Liver (tissue), 9 donors: ENCODE results near the gene NFXL1. TPM values are rescaled to one million over a fixed set of nuclear protein-coding genes. Genes with fewer than 3 reads are reported as not detected.

Experiments used
- DNase-seq: peaks from one replicate; pipeline ENCODE4 v3.0.0-alpha.2; 2017; ENCODE audit warnings: low spot score
- H3K27ac ChIP-seq, 2 donors: one replicate each; pipeline ENCODE4 v1.7.0; 2013; ENCODE audit warnings: inconsistent platforms in 2 of 2, low read length in 2 of 2, control low read depth in 1 of 2, low read depth in 1 of 2, mild to moderate bottlenecking in 1 of 2
- H3K27me3 ChIP-seq, 4 donors: one replicate each; pipeline versions ENCODE4 v1.6.1 to v1.7.0; 2013; ENCODE audit warnings: low read length in 3 of 4, inconsistent platforms in 1 of 4, mild to moderate bottlenecking in 1 of 4, moderate library complexity in 1 of 4; ENCODE audit not compliant: control insufficient read depth in 4 of 4, insufficient read depth in 4 of 4
- H3K36me3 ChIP-seq, 4 donors: one replicate each; pipeline versions ENCODE4 v1.6.1 to v1.7.0; 2013; ENCODE audit warnings: low read length in 3 of 4, mild to moderate bottlenecking in 3 of 4, low read depth in 1 of 4, moderate library complexity in 1 of 4; ENCODE audit not compliant: control insufficient read depth in 4 of 4, insufficient read depth in 3 of 4
- H3K4me1 ChIP-seq, 4 donors: one replicate each; pipeline versions ENCODE4 v1.6.1 to v1.7.0; 2013; ENCODE audit warnings: low read length in 3 of 4, mild to moderate bottlenecking in 3 of 4, moderate library complexity in 1 of 4; ENCODE audit not compliant: control insufficient read depth in 4 of 4, insufficient read depth in 4 of 4
- H3K4me3 ChIP-seq, 3 donors: one replicate each; pipeline versions ENCODE4 v1.6.1 to v1.7.0; 2013; ENCODE audit warnings: low read length in 3 of 3, control low read depth in 1 of 3, low read depth in 1 of 3, mild to moderate bottlenecking in 1 of 3
- H3K9ac ChIP-seq, 2 donors: one replicate each; pipeline ENCODE4 v1.7.0; 2013; ENCODE audit warnings: low read length in 2 of 2, mild to moderate bottlenecking in 2 of 2, moderate library complexity in 2 of 2, control low read depth in 1 of 2, low read depth in 1 of 2
- H3K9me3 ChIP-seq, 4 donors: one replicate each; pipeline versions ENCODE4 v1.6.1 to v1.7.0; 2013; ENCODE audit warnings: low read length in 3 of 4; ENCODE audit not compliant: control insufficient read depth in 4 of 4
- ATF3 ChIP-seq: IDR thresholded peaks from 2 replicates; pipeline ENCODE4 v1.6.1; 2016; ENCODE audit warnings: antibody characterized with exemption
- EGR1 ChIP-seq, 2 donors: IDR thresholded peaks; 2 replicates each; pipeline ENCODE4 v1.6.1; 2016 to 2018; ENCODE audit warnings: antibody characterized with exemption in 2 of 2, low read depth in 2 of 2
- FOXA1 ChIP-seq: IDR thresholded peaks from 2 replicates; pipeline ENCODE4 v1.6.1; 2016; ENCODE audit warnings: antibody characterized with exemption
- FOXA2 ChIP-seq: IDR thresholded peaks from 2 replicates; pipeline ENCODE4 v1.6.1; 2016; ENCODE audit warnings: antibody characterized with exemption
- GABPA ChIP-seq, 2 donors: IDR thresholded peaks in 1 of 2; conservative IDR thresholded peaks in 1 of 2; 2 replicates each; pipeline ENCODE4 v1.6.1; 2016; ENCODE audit warnings: antibody characterized with exemption in 2 of 2, mild to moderate bottlenecking in 1 of 2, moderate library complexity in 1 of 2
- HNF4A ChIP-seq, 2 donors: conservative IDR thresholded peaks; 2 replicates each; pipeline ENCODE4 v1.6.1; 2016; ENCODE audit warnings: antibody characterized with exemption in 2 of 2, mild to moderate bottlenecking in 2 of 2
- HNF4G ChIP-seq: IDR thresholded peaks from 2 replicates; pipeline ENCODE4 v1.6.1; 2016; ENCODE audit warnings: antibody characterized with exemption
- JUND ChIP-seq, 2 donors: IDR thresholded peaks; 2 replicates each; pipeline ENCODE4 v1.6.1; 2016; ENCODE audit warnings: antibody characterized with exemption in 2 of 2
- NR2F2 ChIP-seq: IDR thresholded peaks from 2 replicates; pipeline ENCODE4 v1.6.1; 2016; ENCODE audit warnings: antibody characterized with exemption
- RAD21 ChIP-seq, 2 donors: IDR thresholded peaks; 2 replicates each; pipeline ENCODE4 v1.6.1; 2016; ENCODE audit warnings: antibody characterized with exemption in 2 of 2, mild to moderate bottlenecking in 2 of 2
- RXRA ChIP-seq, 2 donors: IDR thresholded peaks; 2 replicates each; pipeline ENCODE4 v1.6.1; 2017 to 2018; ENCODE audit warnings: antibody characterized with exemption in 2 of 2, mild to moderate bottlenecking in 1 of 2
- SP1 ChIP-seq: IDR thresholded peaks from 2 replicates; pipeline ENCODE4 v1.6.1; 2018; ENCODE audit warnings: antibody characterized with exemption, mild to moderate bottlenecking
- TAF1 ChIP-seq: conservative IDR thresholded peaks from 2 replicates; pipeline ENCODE4 v1.6.1; 2016; ENCODE audit warnings: antibody characterized with exemption, mild to moderate bottlenecking
- ZBTB33 ChIP-seq: IDR thresholded peaks from 2 replicates; pipeline ENCODE4 v1.6.1; 2016; ENCODE audit warnings: antibody characterized with exemption
- WGBS: extraction: QIAGEN DNeasy Blood & Tissue Kit; methylation state at CpG from one replicate; pipeline ENCODE4 v1.1.7; 2013; 5-methylcytosine and 5-hydroxymethylcytosine counted together
- polyA plus RNA-seq, 2 donors: library from polyadenylated mRNA; stranded (reverse) in 1 of 2; unstranded in 1 of 2; fragments of 200-250 nt in 1 of 2; fragments of >200 nt in 1 of 2; fragmentation: Nextera tagmentation in 1 of 2; extraction: Ambion mirVana in 1 of 2; gene quantifications; one replicate each; pipeline versions ENCODE4 v1.2.1 to v1.2.3, GENCODE V29; 2013 to 2015
- total RNA-seq, 2 donors: library from RNA; depleted of rRNA; stranded (reverse); fragments of >200 nt; gene quantifications; one replicate each; pipeline ENCODE4 v1.2.3, GENCODE V29; 2014
- TF ChIP-seq, protein P1 (sequence below): IDR thresholded peaks from 2 replicates; pipeline ENCODE4 v1.6.1; 2016; ENCODE audit warnings: antibody characterized with exemption
- TF ChIP-seq, protein P2 (sequence below): fragments of 150-350 bp; IDR thresholded peaks from 2 replicates; pipeline ENCODE4 v1.5.1; 2017; ENCODE audit warnings: improper control_type of control experiment, low read depth, low read length; ENCODE audit not compliant: missing input control
- TF ChIP-seq, protein P3 (sequence below): IDR thresholded peaks from 2 replicates; pipeline ENCODE4 v1.6.1; 2016; ENCODE audit warnings: antibody characterized with exemption, mild to moderate bottlenecking
- donor health status: healthy.
- donor health status: healthy.
- donor health status: healthy.
- donor health status: healthy.
- donor health status: healthy.

The NFXL1 gene
- total and polyA plus RNA-seq, 4 donors = 3.9 to 9.9 (median 5.4) TPM

GRCh38 chr4:47827343-47828047, 86.9 kb downstream of the NFXL1 start:
- Histone ChIP-seq H3K9me3 (no peaks in the 10 kb centered on the region), H3K27me3 (no peaks in the 10 kb centered on the region), H3K36me3 (no peaks in the 10 kb centered on the region), H3K27ac (no peak overlapping the region), H3K4me3 (no peak overlapping the region), H3K9ac (no peak overlapping the region), H3K4me1 (no peaks in the 10 kb centered on the region)
- TF ChIP-seq NR2F2 = no peak
- no peak for TF ChIP-seq SP1
- no peak for TF ChIP-seq ZBTB33
- TF ChIP-seq RAD21 (IDR thresholded peaks at IDR 0.05) = no peak
- TF ChIP-seq, protein P1, sequence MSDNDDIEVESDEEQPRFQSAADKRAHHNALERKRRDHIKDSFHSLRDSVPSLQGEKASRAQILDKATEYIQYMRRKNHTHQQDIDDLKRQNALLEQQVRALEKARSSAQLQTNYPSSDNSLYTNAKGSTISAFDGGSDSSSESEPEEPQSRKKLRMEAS = no peak
- WGBS = 66% methylated on average over 2 of the region's 2 CpGs
- no peak for DNase-seq

DNA sequence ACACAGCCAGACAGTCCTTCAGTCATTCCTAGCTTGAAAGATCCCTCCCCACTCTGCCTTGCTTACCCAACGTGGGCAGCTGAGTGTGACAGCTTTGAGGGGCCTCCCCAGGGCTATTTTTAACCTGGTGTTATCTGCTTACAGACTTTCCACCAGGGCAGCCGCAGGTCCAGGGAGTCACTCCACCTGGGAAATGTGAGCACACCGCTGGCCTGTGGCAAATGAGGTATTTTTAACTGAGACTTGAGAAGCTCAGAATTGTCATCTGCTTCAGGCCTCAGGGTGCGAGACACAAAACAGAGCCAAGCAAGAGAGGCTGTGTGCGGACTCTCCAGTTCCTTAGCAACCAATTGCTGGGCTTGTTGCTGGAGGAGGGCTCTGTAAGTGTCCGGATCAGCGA, 89.5 kb downstream of the NFXL1 start:
- H3K4me1 ChIP-seq = no peaks in the 10 kb centered on the region
- H3K27ac ChIP-seq = no peak overlapping the region
- no peaks in the 10 kb centered on the region for H3K9me3 ChIP-seq
- H3K9ac ChIP-seq = no peak overlapping the region
- no peaks in the 10 kb centered on the region for H3K27me3 ChIP-seq
- no peaks in the 10 kb centered on the region for H3K36me3 ChIP-seq
- DNase-seq = no peak
- H3K4me3 ChIP-seq = no peak overlapping the region
- WGBS = 82% methylated on average over 7 of the region's 7 CpGs
- TF ChIP-seq RXRA (IDR thresholded peaks at IDR 0.05) = no peak
- no peak for TF ChIP-seq TAF1
- TF ChIP-seq ZBTB33 = no peak
- no peak for TF ChIP-seq NR2F2
- TF ChIP-seq FOXA1 = no peak
- TF ChIP-seq, protein P2, sequence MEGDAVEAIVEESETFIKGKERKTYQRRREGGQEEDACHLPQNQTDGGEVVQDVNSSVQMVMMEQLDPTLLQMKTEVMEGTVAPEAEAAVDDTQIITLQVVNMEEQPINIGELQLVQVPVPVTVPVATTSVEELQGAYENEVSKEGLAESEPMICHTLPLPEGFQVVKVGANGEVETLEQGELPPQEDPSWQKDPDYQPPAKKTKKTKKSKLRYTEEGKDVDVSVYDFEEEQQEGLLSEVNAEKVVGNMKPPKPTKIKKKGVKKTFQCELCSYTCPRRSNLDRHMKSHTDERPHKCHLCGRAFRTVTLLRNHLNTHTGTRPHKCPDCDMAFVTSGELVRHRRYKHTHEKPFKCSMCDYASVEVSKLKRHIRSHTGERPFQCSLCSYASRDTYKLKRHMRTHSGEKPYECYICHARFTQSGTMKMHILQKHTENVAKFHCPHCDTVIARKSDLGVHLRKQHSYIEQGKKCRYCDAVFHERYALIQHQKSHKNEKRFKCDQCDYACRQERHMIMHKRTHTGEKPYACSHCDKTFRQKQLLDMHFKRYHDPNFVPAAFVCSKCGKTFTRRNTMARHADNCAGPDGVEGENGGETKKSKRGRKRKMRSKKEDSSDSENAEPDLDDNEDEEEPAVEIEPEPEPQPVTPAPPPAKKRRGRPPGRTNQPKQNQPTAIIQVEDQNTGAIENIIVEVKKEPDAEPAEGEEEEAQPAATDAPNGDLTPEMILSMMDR = no peak
- TF ChIP-seq, protein P1 = no peak
- no peak for TF ChIP-seq GABPA (IDR thresholded peaks at IDR 0.05 in 1 of 2, conservative IDR thresholded peaks at IDR 0.05 in 1 of 2)
- no peak for TF ChIP-seq FOXA2
- no peak for TF ChIP-seq RAD21 (IDR thresholded peaks at IDR 0.05)
- TF ChIP-seq, protein P3, sequence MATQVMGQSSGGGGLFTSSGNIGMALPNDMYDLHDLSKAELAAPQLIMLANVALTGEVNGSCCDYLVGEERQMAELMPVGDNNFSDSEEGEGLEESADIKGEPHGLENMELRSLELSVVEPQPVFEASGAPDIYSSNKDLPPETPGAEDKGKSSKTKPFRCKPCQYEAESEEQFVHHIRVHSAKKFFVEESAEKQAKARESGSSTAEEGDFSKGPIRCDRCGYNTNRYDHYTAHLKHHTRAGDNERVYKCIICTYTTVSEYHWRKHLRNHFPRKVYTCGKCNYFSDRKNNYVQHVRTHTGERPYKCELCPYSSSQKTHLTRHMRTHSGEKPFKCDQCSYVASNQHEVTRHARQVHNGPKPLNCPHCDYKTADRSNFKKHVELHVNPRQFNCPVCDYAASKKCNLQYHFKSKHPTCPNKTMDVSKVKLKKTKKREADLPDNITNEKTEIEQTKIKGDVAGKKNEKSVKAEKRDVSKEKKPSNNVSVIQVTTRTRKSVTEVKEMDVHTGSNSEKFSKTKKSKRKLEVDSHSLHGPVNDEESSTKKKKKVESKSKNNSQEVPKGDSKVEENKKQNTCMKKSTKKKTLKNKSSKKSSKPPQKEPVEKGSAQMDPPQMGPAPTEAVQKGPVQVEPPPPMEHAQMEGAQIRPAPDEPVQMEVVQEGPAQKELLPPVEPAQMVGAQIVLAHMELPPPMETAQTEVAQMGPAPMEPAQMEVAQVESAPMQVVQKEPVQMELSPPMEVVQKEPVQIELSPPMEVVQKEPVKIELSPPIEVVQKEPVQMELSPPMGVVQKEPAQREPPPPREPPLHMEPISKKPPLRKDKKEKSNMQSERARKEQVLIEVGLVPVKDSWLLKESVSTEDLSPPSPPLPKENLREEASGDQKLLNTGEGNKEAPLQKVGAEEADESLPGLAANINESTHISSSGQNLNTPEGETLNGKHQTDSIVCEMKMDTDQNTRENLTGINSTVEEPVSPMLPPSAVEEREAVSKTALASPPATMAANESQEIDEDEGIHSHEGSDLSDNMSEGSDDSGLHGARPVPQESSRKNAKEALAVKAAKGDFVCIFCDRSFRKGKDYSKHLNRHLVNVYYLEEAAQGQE = no peak
- no peak for TF ChIP-seq JUND (IDR thresholded peaks at IDR 0.05)
- TF ChIP-seq SP1 = no peak
- TF ChIP-seq HNF4A (conservative IDR thresholded peaks at IDR 0.05) = no peak
- no peak for TF ChIP-seq ATF3
- no peak for TF ChIP-seq HNF4G
- no peak for TF ChIP-seq EGR1 (IDR thresholded peaks at IDR 0.05; ENCODE audit: low read depth in 2 of 2)
